PFSK-1 (cell line): Measurements from ENCODE around the gene SLC34A1.

Source experiments
- FOXP2 ChIP-seq: optimal IDR thresholded peaks from 2 replicates; pipeline ENCODE3; 2011; ENCODE audit warnings: borderline replicate concordance, control low read depth, inconsistent platforms; ENCODE audit not compliant: insufficient read depth; ENCODE audit errors: extremely low read length, extremely low read depth
- POLR2AphosphoS5 ChIP-seq: IDR thresholded peaks from 2 replicates; pipeline ENCODE4 v1.6.1; 2012; ENCODE audit warnings: low read depth, mild to moderate bottlenecking, control low read depth, low read length, moderate library complexity
- REST ChIP-seq, 2 experiments: IDR thresholded peaks; 2 replicates each; pipeline versions ENCODE4 v1.6.1 to v1.8.0; 2011 to 2012; ENCODE audit warnings: low read depth in 2 of 2, low read length in 2 of 2, control low read depth in 1 of 2, inconsistent platforms in 1 of 2, mild to moderate bottlenecking in 1 of 2, moderate library complexity in 1 of 2; ENCODE audit not compliant: insufficient read depth in 1 of 2
- SIN3A ChIP-seq: IDR thresholded peaks from 2 replicates; pipeline ENCODE4 v1.6.1; 2012; ENCODE audit warnings: mild to moderate bottlenecking, low read length, moderate library complexity, borderline replicate concordance; ENCODE audit not compliant: insufficient read depth
- TAF1 ChIP-seq: IDR thresholded peaks from 2 replicates; pipeline ENCODE4 v1.6.1; 2012; ENCODE audit warnings: low read length, control low read depth, borderline replicate concordance; ENCODE audit not compliant: insufficient read depth

SLC34A1 gene

GRCh38 chr5:177344891-177345290 is 39.3 kb upstream of the SLC34A1 start:
- TF ChIP-seq SIN3A (no peak), REST (IDR thresholded peaks at IDR 0.05; ENCODE audit: insufficient read depth in 1 of 2, low read depth in 2 of 2, low read length in 2 of 2) (no peak), POLR2AphosphoS5 (no peak), FOXP2 (no peak), TAF1 (no peak)

DNA sequence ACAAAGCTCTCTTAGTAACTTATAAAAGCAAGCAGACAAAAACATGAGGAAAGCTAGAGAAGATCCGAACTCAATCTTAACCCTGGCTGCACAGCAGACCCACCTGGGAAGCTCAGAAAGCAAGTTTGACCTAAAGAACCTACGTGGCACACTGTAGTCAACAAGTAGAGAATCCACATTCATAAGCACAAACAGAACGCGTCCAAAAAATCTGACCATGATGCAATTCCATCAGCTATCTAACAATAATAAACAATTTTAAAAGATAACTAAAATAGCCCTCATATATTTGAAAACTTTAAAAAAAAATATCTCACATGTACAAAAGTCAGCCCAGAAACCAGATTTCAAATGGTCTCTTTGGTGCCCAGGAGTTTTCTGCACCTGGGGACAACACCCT is 37.4 kb upstream of the SLC34A1 start:
- TF ChIP-seq SIN3A: no peak

- no peak for TF ChIP-seq POLR2AphosphoS5
- no peak for TF ChIP-seq TAF1
- no peak for TF ChIP-seq SIN3A
- TF ChIP-seq FOXP2: no peak
- TF ChIP-seq REST (IDR thresholded peaks at IDR 0.05; ENCODE audit: insufficient read depth in 1 of 2, low read depth in 2 of 2, low read length in 2 of 2): no peak
These were observed 36.5 kb upstream of the SLC34A1 start for GRCh38 chr5:177347699-177348098.

DNA sequence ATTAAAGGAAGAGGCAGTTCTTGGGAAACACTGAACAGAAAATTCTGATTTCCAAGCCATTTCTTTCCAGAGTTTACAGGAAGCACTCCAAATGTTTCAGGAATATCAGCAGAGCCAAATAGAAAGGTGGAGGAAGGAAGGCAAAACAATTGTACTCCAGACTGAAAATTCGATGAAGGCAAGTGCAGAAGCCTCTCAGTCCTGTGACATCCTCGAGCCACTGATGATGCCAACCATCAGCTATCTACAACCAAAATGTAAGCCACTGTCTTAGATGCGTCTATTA is 34.9 kb upstream of the SLC34A1 start:
- TF ChIP-seq REST (IDR thresholded peaks at IDR 0.05; ENCODE audit: insufficient read depth in 1 of 2, low read depth in 2 of 2, low read length in 2 of 2): no peak
- no peak for TF ChIP-seq TAF1
- TF ChIP-seq POLR2AphosphoS5: no peak
- no peak for TF ChIP-seq SIN3A
- TF ChIP-seq FOXP2: no peak

DNA sequence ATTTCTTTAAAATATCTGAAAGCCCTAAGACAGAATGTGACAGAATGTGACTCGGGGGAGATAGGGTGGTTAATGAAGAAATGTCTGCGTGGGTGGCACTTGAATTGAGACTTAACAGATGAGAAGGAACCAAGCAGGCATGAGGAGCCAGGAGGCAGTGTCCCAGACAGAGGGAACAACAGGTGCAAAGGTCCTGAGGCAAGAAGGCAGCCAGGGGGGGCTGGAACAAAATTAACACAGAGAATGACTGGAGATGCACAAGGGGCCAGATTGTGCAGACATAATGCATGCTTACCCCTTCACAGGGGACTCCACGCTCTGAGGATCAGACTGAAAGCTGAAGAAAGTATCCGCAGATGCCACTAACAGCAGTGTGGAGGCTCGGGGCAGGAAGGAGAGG is 34.5 kb upstream of the SLC34A1 start:
- TF ChIP-seq SIN3A (no peak), POLR2AphosphoS5 (no peak), REST (IDR thresholded peaks at IDR 0.05; ENCODE audit: insufficient read depth in 1 of 2, low read depth in 2 of 2, low read length in 2 of 2) (no peak), TAF1 (no peak), FOXP2 (no peak)
